HUES64 (cell line): ENCODE results near the gene CFAP43.
A peak's percentile ranks its signal among the peaks of the same experiment; 100 is the strongest.
"Not testable (repeated sequence)": the region's sequence is repeated elsewhere in the genome, so short reads cannot be mapped to it uniquely, and the experiment has no call there.

Experiments used
- H3K27ac ChIP-seq: 2 replicates; pipeline ENCODE4 v1.7.0; 2013; ENCODE audit warnings: low read depth, low read length, inconsistent platforms
- H3K27me3 ChIP-seq: 2 replicates; pipeline ENCODE4 v1.6.1; 2013; ENCODE audit warnings: mild to moderate bottlenecking, low read length; ENCODE audit not compliant: insufficient read depth
- H3K36me3 ChIP-seq: 2 replicates; pipeline ENCODE4 v1.6.1; 2013; ENCODE audit warnings: mild to moderate bottlenecking, low read length; ENCODE audit not compliant: insufficient read depth
- H3K4me1 ChIP-seq: 2 replicates; pipeline ENCODE4 v1.6.1; 2013; ENCODE audit warnings: mild to moderate bottlenecking, low read length, moderate library complexity; ENCODE audit not compliant: insufficient read depth
- H3K4me3 ChIP-seq: 2 replicates; pipeline ENCODE4 v1.5.1; 2013; ENCODE audit warnings: mild to moderate bottlenecking, low read length, moderate library complexity
- H3K9ac ChIP-seq: 2 replicates; pipeline ENCODE4 v1.6.1; 2013; ENCODE audit warnings: mild to moderate bottlenecking, low read depth, low read length
- H3K9me3 ChIP-seq: 2 replicates; pipeline ENCODE4 v1.6.1; 2013; ENCODE audit warnings: low read depth, low read length; ENCODE audit not compliant: insufficient read depth
- WGBS: fragments of 150-250, 120-280 bp; methylation state at CpG from one replicate; pipeline ENCODE4 v1.1.7; 2013; ENCODE audit warnings: missing lambda C conversion rate; 5-methylcytosine and 5-hydroxymethylcytosine counted together

Gene CFAP43

GRCh38 chr10:104174136-104174535 is 58.0 kb downstream of the CFAP43 start:
- H3K27ac ChIP-seq, H3K9me3 ChIP-seq, H3K9ac ChIP-seq, H3K4me1 ChIP-seq, H3K36me3 ChIP-seq, H3K4me3 ChIP-seq, H3K27me3 ChIP-seq: not testable (repeated sequence)
- 100% methylated on average over 1 of the region's 1 CpG for WGBS

GRCh38 chr10:104170610-104171254 is 61.4 kb downstream of the CFAP43 start:
- Histone ChIP-seq H3K27me3 (no peaks in the 10 kb centered on the region), H3K9me3 (peaks cover 5% of the 10 kb centered on the region), H3K9ac (no peak overlapping the region), H3K27ac (no peak overlapping the region), H3K36me3 (no peaks in the 10 kb centered on the region), H3K4me1 (no peaks in the 10 kb centered on the region), H3K4me3 (no peak overlapping the region)
- WGBS: 93% methylated on average over 4 of the region's 5 CpGs

GRCh38 chr10:104155591-104155990 is 76.6 kb downstream of the CFAP43 start:
- WGBS: 51% methylated on average over 2 of the region's 2 CpGs
- no peaks in the 10 kb centered on the region for H3K36me3 ChIP-seq
- H3K9me3 ChIP-seq: peaks cover 18% of the 10 kb centered on the region
- no peaks in the 10 kb centered on the region for H3K27me3 ChIP-seq
- peaks cover 19% of the 10 kb centered on the region for H3K4me1 ChIP-seq
- H3K9ac ChIP-seq: no peak overlapping the region
- H3K27ac ChIP-seq: no peak overlapping the region
- H3K4me3 ChIP-seq: no peak overlapping the region

- Histone ChIP-seq H3K9me3 (peaks cover 18% of the 10 kb centered on the region), H3K4me3 (no peak overlapping the region), H3K27me3 (no peaks in the 10 kb centered on the region), H3K36me3 (no peaks in the 10 kb centered on the region), H3K4me1 (peaks cover 23% of the 10 kb centered on the region), H3K9ac (no peak overlapping the region), H3K27ac (no peak overlapping the region)
These were observed 80.4 kb downstream of the CFAP43 start for GRCh38 chr10:104151737-104152136.

- Histone ChIP-seq H3K27me3 (no peaks in the 10 kb centered on the region), H3K4me1 (peaks cover 12% of the 10 kb centered on the region), H3K4me3 (no peak overlapping the region), H3K9me3 (peaks cover 18% of the 10 kb centered on the region), H3K36me3 (no peaks in the 10 kb centered on the region), H3K27ac (no peak overlapping the region), H3K9ac (no peak overlapping the region)
These were observed 82.0 kb downstream of the CFAP43 start for GRCh38 chr10:104150139-104150538.

- Histone ChIP-seq H3K4me3 (no peak overlapping the region), H3K4me1 (peaks cover 17% of the 10 kb centered on the region), H3K27me3 (no peaks in the 10 kb centered on the region), H3K27ac (no peak overlapping the region), H3K9ac (no peak overlapping the region), H3K36me3 (no peaks in the 10 kb centered on the region), H3K9me3 (peaks cover 9% of the 10 kb centered on the region)
- 83% methylated on average over 1 of the region's 1 CpG for whole genome bisulfite sequencing
These were observed 85.3 kb downstream of the CFAP43 start for GRCh38 chr10:104146882-104147281.

GRCh38 chr10:104144931-104145330 is 87.2 kb downstream of the CFAP43 start:
- H3K9me3 ChIP-seq: no peaks in the 10 kb centered on the region
- no peak overlapping the region for H3K9ac ChIP-seq
- no peaks in the 10 kb centered on the region for H3K27me3 ChIP-seq
- H3K4me3 ChIP-seq: no peak overlapping the region
- H3K36me3 ChIP-seq: no peaks in the 10 kb centered on the region
- H3K4me1 ChIP-seq: peaks cover 19% of the 10 kb centered on the region
- 98% methylated on average over 3 of the region's 4 CpGs for WGBS
- no peak overlapping the region for H3K27ac ChIP-seq

- Histone ChIP-seq H3K27me3 (no peaks in the 10 kb centered on the region), H3K9ac (no peak overlapping the region), H3K36me3 (no peaks in the 10 kb centered on the region), H3K4me3 (no peak overlapping the region), H3K9me3 (no peaks in the 10 kb centered on the region), H3K27ac (no peak overlapping the region), H3K4me1 (peaks cover 18% of the 10 kb centered on the region)
- WGBS: 85% methylated on average over 2 of the region's 3 CpGs
These were observed 88.3 kb downstream of the CFAP43 start for GRCh38 chr10:104143829-104144228.

GRCh38 chr10:104142081-104142480 is 90.1 kb downstream of the CFAP43 start:
- 13% methylated on average over 1 of the region's 1 CpG for WGBS
- Histone ChIP-seq H3K9ac (no peak overlapping the region), H3K36me3 (no peaks in the 10 kb centered on the region), H3K27me3 (no peaks in the 10 kb centered on the region), H3K27ac (0 out of 2 replicates have a peak overlapping the region, but pooled peaks have one; percentile 24), H3K9me3 (no peaks in the 10 kb centered on the region), H3K4me1 (peaks cover 18% of the 10 kb centered on the region), H3K4me3 (0 out of 2 replicates have a peak overlapping the region, but pooled peaks have one; percentile 1)

- H3K9ac ChIP-seq: no peak overlapping the region
- H3K9me3 ChIP-seq: no peaks in the 10 kb centered on the region
- peaks cover 13% of the 10 kb centered on the region for H3K4me1 ChIP-seq
- H3K27ac ChIP-seq: no peak overlapping the region
- H3K27me3 ChIP-seq: no peaks in the 10 kb centered on the region
- H3K4me3 ChIP-seq: no peak overlapping the region
- no peaks in the 10 kb centered on the region for H3K36me3 ChIP-seq
- WGBS: 86% methylated on average over 4 of the region's 5 CpGs
These were observed 92.9 kb downstream of the CFAP43 start for GRCh38 chr10:104139221-104139620.

- Histone ChIP-seq H3K9ac (no peak overlapping the region), H3K4me3 (no peak overlapping the region), H3K4me1 (peaks cover 13% of the 10 kb centered on the region), H3K27ac (no peak overlapping the region), H3K9me3 (no peaks in the 10 kb centered on the region), H3K27me3 (no peaks in the 10 kb centered on the region), H3K36me3 (no peaks in the 10 kb centered on the region)
- 92% methylated on average over 6 of the region's 6 CpGs for WGBS
These were observed 94.0 kb downstream of the CFAP43 start for GRCh38 chr10:104138131-104138530.

- H3K9ac ChIP-seq: no peak overlapping the region
- H3K27ac ChIP-seq: no peak overlapping the region
- no peaks in the 10 kb centered on the region for H3K9me3 ChIP-seq
- WGBS: 89% methylated on average over 3 of the region's 3 CpGs
- no peaks in the 10 kb centered on the region for H3K4me1 ChIP-seq
- peaks cover 5% of the 10 kb centered on the region; the same call in 1 of the 2 replicates for H3K36me3 ChIP-seq
- no peaks in the 10 kb centered on the region for H3K27me3 ChIP-seq
- no peak overlapping the region for H3K4me3 ChIP-seq
These were observed 102.1 kb downstream of the CFAP43 start for GRCh38 chr10:104130041-104130440.
